Measurements from ENCODE around the gene DLEC1.

DNA sequence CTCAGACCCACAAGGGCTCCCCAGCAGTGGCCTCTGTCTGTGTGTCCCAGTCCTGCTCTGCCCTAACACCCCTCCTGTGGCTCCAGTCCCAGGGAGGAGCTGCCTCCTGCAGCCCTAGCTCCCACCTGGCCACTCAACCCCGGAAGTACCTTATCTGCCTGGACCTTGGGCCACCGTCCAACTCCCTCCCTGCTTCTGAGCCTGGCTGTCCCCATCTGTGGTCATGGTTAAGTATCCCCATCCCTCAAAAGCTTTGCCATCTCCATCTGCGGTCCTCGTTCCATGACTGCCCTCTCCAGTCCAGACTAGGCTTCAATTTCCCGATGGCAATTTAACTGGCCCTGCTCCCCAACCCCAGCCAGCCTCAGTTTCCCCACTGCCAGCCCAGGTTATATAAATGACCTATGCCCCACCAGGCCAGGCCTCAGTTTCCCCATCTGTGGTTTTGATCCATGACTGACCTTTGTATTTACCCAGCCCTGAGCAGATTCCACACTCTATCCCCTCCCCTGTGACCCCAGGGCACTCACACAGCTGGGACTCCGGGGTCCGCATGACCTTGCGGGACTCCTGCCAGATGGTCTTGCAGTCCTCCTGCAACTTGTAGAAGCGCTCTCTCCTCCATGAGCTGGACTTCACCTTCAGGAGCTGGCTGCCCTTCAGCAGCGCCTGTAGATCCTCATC is 19.2 kb upstream of the DLEC1 start:
- TF ChIP-seq YY1 (IDR thresholded peaks at IDR 0.05; ENCODE audit: insufficient read depth, insufficient read length) (no peak), ZNF274 (IDR thresholded peaks at IDR 0.05; ENCODE audit: low read depth, low read length) (no peak)

All from NT2/D1 (cell line).